GM08714 (cell line): Measurements from ENCODE around the gene LRRC34.

ENCODE experiments used
- H3K4me3 ChIP-seq: fragments of 200-500 bp; sonication (Bioruptor generic); 2 replicates; pipeline ENCODE4 v1.5.1; 2014; ENCODE audit warnings: mild to moderate bottlenecking, low read length, inconsistent platforms
- ZNF274 ChIP-seq: IDR thresholded peaks from 2 replicates; pipeline ENCODE4 v1.6.1; 2012; ENCODE audit warnings: mild to moderate bottlenecking, low read depth, low read length

Gene LRRC34

GRCh38 chr3:169764312-169764881 is 48.3 kb downstream of the LRRC34 start:
- peak overlapping the region; percentile 60; the same call in 1 of the 2 replicates for H3K4me3 ChIP-seq
- no peak for TF ChIP-seq ZNF274

DNA sequence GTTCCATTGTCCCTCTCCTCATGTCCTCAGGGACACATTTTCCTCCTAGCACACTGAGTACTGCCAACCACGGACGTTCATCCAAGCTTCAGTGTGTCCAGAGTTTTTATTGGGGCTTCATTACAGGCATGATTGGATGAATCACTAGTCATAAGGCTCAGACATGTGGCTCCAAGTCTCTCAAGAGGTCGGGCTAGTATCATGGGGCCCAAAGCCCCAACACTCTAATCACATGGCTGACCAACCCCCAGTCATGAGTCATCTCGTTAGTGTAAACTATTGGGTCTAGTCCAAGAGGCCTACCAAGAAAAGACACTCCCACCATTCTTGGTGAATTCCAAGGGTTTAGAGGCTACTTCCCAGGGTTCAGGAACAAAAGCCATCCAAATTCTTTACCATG is 52.2 kb downstream of the LRRC34 start:
- no peak for TF ChIP-seq ZNF274
- no peak overlapping the region for H3K4me3 ChIP-seq

- no peak for TF ChIP-seq ZNF274
- H3K4me3 ChIP-seq: no peak overlapping the region
These were observed 53.4 kb downstream of the LRRC34 start for GRCh38 chr3:169759256-169759655.

- no peak for TF ChIP-seq ZNF274
- no peak overlapping the region for H3K4me3 ChIP-seq
These were observed 54.2 kb downstream of the LRRC34 start for GRCh38 chr3:169758359-169758994.

GRCh38 chr3:169755488-169755887 is 57.2 kb downstream of the LRRC34 start:
- no peak for TF ChIP-seq ZNF274
- no peak overlapping the region for H3K4me3 ChIP-seq

DNA sequence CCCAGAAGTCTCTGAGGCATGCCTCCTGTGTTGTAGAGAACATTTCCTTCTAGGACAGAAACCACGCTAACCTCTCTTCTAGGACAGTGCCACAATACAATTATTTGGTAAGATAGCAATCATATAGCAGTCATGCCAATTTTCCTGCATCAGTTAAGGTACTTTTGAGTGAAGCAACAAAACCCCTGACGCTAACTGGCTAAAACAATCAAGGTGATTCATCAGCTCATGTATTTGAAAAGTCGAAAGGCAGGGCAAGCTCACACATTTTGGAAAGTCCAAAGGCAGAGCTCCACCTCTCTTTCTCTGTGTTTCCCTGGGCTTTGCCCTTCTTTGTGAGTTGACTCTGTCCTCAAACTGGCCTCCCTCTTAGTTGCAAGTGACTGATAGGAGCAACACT is 58.0 kb downstream of the LRRC34 start:
- TF ChIP-seq ZNF274: no peak
- no peak overlapping the region for H3K4me3 ChIP-seq

GRCh38 chr3:169751875-169752274 is 60.8 kb downstream of the LRRC34 start:
- no peak overlapping the region for H3K4me3 ChIP-seq
- no peak for TF ChIP-seq ZNF274

GRCh38 chr3:169750665-169751064 is 62.0 kb downstream of the LRRC34 start:
- H3K4me3 ChIP-seq: no peak overlapping the region
- no peak for TF ChIP-seq ZNF274

DNA sequence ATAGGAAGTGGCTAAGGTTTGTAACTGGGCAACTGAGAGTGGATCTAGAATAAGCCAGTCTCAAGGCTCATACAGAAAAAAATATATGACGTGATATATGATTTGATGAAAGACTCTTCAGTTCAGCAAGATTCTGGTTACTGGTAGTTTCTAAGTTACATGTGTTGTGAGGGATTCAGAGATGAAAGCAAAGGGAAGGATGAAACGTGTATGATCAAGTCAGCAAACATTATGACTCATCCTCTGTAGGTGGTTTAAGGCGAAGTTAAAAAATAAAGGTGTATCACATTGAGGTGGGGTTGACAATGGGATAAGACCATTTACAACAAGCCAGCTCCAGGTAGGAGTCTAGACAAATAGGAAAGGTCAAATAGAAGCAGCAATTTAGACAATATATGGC is 64.0 kb downstream of the LRRC34 start:
- no peak overlapping the region for H3K4me3 ChIP-seq
- TF ChIP-seq ZNF274: no peak

- TF ChIP-seq ZNF274: no peak
These were observed 65.8 kb downstream of the LRRC34 start for GRCh38 chr3:169746924-169747323.

GRCh38 chr3:169744366-169745054 is 68.2 kb downstream of the LRRC34 start:
- no peak overlapping the region for H3K4me3 ChIP-seq
- TF ChIP-seq ZNF274: no peak

More at GRCh38 chr3:169746924-169747323, 65.8 kb downstream of the LRRC34 start:
- no peak overlapping the region for H3K4me3 ChIP-seq
